Measurements from ENCODE around the gene LRRC30.

LRRC30 gene

DNA sequence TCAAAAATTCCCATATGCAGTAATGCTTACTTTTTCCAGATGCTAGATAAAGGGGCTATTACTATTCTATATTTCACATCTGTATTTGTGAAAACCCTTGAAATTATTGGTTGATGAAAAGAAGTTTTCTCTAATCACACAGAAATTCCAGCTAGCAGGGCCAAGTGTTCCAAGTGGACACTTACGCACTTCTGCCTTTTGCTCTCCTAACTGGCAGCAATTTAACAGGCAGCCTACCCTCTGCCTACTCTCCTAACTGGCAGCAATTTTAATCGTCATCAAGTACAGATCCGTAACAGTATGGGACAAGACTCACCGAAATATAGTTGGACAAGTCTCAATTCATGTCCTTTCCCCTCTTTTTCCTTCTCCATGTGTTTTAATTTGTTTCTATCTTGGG is 12.0 kb downstream of the LRRC30 start:
- DNase-seq, result no peak

DNA sequence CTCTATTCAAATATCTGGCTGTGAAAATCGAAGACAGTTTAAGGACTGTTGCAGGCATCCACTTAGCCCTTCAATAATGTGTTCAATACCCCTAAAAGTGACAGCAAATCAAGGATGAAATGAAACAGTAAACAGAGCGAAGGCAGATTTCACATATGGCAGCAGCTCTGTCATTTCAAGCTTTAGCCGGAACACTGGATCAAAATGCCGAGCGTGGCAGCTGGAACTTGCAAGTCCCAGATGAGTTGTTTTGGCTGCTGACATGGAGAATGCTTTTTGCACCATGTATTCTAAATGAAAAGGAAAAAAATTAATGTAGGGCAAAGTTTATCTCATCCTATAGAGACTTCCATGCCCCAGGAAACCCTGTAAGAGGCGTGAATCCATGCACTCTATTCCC is 18.0 kb downstream of the LRRC30 start:
- DNase-seq, result no peak

DNA sequence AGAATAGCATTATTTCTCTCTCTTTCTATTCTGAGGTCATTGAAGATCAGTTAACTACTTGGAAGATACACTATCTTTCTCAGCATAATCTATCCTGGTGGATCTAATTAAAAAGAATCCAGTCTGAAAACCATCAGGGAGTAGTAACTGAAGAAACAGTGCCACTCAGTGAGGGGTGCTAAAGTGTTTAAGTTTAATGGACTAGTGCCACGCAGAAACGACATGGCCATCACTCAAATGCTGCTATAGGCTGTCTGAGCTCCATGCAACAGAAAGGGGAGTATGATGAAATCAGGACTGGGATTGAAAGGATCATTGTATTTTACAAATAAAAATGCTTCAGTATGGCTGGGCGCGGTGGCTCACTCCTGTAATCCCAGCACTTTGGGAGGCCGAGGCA is 23.3 kb downstream of the LRRC30 start:
- no peak for DNase-seq

DNA sequence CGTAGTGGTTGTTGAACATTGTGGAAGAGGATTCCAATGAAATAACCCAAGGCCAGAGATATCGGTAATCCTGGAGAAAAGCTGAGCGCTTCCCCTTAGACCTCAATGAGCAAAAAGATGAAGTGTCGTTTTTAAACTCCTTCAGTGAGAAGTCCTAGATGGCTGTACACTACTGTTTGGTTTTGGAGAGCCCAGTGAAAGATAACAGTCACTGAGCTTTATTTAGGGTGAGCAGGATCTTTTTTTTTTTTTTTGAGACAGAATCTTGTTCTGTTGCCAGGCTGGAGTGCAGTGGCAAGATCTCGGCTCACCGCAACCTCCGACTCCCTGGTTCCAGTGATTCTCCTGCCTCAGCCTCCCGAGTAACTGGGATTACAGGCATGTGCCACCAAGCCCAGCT is 24.2 kb downstream of the LRRC30 start:
- DNase-seq, result no peak

DNA sequence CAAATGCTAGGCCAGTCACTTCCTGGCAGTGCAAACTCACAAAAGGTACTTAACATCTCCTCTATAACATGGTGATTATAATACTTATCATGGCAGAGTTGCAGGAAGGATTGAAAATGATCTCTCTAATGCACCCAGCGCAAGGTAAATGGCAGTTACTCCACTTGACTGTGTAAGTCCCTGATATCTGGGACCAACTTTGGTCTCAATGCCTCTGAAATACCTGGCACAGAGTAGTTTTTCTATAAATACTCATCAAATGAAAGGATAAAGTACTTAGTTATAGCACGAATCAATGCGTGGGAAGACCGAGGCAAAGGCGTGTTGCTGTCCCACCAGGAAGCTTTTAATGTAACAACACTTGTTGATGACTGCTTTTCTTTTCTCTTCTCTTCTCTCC is 24.8 kb downstream of the LRRC30 start:
- DNase-seq, result no peak

DNA sequence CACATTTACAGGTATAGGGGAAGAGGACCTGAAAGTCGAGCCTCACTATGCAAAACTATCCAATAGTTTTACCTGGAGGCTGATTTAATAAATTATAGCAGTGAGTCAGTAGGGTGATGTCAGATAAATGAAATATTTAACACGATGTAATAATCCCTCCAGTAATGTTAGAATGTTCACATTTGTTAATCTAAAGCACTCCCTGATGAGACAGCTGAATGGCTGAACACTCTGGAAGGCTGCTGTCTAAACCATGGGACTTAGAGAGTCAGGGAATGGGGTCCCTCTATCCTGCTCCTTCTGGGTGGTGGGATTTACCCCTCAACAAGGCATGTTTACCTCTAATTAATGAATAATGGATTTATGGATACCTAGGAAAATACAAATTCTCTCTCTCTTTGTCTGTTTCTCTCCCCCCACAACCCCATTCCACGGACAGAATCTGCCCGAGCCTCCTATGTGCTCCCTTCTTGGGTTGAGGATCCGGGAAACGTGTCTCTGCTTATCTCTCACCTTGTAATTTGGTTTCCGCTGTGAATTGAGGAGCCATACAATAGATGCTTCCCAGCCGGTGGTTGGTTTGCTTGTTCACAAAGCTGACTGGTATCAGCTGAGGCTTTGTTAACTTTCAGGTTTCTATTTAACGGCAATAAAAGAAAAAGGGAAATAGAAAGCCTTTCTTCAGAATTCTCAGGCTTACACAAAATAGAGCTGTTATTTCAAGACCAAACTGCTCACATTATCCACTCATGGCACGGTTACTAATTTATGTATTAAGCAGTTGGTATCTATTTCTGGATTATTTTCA is 25.9 kb downstream of the LRRC30 start:
- no peak for DNase-seq

DNA sequence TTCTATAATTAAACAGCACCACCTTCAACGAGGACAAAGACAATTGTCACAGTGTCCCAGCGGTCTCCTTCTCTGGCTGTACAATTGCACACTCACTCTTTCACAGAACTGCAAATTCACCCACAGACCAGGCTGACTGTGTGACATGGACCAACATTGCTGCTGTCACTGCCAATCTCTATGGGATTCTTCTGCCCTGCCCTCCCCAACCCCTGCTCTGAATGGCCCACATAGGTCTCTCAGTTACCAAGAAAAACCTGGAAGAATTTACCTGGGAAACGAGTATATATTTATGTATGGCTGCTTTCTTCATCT is 26.5 kb downstream of the LRRC30 start:
- DNase-seq, result no peak

DNA sequence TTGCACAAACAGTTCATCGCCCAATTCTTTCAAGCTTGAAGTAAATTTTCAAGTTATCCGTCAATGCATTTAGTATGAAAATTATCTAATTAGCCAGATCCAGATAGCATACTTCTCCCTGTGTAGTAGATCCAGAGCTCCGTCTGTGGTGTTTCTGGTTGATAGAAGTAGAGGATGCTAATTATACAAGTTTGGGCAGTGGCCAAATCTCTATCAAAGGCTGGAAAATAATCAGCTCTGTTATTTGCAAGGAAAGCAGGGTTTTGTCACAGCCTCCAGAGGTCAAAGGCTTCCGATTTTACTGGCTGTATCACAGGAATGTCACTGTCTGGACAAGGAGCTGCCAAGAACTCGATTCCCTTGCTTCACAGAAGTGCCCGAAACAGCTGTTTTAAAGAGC is 28.6 kb downstream of the LRRC30 start:
- no peak for DNase-seq

DNA sequence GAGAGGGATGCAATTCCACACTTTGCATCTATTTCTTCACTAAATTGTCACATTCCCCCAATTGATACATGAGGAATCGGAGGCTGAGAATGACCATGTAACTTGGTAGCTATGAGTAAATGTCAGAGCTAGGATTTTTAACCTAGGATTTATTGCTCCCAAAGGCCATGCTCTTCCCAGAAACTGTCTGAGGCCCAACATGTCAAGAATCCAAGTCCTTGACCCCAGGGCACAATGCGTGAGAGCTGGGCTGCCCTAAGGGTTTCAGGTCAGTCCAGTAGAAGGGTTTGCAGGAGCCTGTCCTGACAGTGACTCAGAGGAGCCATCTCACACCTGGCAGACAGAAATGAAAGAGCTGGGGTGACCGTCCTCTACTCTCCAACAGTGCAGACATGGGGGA is 30.3 kb downstream of the LRRC30 start:
- DNase-seq, result no peak

DNA sequence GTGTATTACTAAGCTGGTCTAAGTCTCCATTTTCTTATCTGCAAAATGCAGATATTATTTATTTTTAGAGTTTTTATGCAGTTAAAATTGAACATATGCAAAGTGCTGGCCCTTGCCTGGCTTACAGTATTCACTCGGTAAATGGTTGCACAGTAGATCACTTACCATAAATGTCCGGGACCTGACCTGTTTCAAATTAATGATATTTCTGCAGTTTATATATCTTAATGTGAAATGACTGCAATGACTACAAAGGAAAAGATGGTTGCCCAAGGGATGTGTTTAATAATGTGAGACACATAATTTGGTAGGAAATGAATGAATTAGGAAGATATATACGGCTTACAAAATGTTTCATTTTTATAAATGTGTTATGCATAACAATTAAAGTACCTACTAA is 37.1 kb downstream of the LRRC30 start:
- DNase-seq, result no peak

DNA sequence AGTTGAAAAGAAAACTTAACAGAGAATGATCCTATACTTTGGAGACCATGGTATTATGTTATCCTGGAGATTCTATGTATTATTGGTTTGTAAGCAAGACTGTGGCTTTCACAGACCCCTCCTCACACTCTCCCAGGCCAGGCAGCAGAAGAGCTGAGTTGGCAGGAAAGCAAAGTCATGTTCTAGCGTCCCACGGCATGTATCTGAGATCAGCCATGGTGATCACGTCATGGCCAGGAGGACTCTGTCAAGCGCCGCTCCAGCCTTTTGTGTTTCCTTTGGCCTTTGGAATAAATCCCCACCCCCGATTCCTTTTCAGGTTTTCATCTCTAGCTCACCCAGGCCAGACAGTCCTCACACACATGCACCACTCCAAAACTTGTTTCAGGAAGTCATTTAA is 39.1 kb downstream of the LRRC30 start:
- no peak for DNase-seq

DNA sequence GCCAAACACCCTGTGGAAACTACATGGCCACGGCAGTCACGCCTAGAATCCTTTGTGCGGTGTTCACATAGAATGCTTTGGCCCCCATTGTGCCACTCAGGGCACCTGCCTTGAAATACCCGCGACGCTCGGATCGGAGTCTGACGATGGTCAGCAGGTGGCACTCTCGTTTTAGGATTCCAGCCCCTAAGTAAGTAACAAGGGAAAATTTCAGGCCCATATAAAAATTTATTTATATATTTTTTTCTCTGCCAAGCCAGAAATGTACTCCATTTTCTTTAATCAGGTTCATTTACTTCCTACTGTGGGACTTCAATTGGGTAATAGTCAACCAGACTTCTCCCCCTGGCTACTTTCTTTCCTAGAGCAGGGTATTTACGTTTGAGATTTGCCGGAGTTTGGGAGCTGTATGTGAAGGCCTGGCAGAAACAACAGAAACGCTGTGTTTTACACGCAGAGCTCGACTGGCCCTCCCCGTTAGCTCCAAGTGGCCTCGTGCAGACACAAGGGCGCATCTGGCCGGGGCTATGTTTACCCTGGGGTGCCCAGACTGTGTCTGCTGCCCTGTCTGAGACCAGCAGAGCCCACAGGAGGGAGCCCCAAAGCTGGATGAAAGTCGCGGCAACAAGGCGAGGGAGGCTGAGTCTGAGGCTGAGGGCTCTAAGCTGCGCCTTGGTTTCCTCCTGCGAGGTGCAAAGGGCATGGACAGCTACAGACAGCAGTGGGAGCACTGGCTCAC is 41.6 kb downstream of the LRRC30 start:
- DNase-seq, result no peak

DNA sequence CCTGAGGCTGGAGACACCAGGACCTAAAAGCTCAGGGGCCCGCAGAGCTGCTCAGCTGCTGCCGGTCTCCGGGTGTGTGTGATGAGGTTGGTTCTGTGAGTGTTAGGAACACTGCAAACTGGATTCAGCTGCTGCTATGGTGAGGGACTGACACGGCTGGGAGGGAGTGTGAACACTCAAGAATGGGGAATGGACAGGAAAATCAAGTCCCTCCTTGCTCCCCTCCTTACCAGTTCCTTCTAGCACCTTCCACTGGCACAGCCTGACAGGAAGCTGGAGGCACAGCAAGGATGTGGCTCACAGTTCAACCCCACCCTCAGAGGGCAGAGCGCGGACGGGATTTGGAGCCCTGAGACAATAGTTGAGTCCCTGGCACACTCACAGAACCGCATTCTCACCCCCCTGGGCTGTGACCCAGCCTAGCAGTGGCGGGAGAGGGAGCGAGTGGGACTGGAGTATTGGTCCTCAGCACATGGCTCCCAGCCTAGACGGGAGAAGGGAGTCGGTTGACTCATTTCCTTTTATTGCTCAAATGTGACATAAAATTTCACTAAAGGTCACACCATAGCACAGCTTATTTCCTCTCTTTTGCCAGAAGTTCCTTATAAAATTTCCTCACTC is 42.5 kb downstream of the LRRC30 start:
- DNase-seq, result no peak

DNA sequence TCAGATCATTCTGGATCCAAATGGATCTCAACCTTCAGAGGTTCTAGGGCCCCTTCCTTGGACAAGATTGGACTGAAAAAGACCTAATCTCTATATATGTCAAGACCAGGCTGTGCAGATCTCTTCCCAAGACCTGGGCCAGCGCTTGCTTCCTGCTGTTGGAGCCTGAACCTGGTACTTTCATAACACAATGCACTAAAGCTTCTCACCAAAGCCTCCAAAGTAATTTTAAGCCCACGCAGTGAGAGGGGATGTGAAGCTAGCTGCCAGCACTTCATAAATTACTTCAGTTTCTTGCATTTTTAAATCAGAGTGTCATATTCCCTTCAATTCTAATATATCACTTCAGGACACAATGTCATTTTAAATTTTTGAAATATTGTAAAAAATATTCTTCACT is 50.7 kb downstream of the LRRC30 start:
- no peak for DNase-seq
